ENCODE results near the gene LAMA4.

Gene LAMA4

GRCh38 chr6:112188906-112189305 is 65.5 kb downstream of the LAMA4 start:
- TF ChIP-seq CTCF (IDR thresholded peaks at IDR 0.05): no peak

- no peak for TF ChIP-seq CTCF (IDR thresholded peaks at IDR 0.05)
Measured at GRCh38 chr6:112187736-112188135, 66.6 kb downstream of the LAMA4 start.

GRCh38 chr6:112184951-112185350 is 69.4 kb downstream of the LAMA4 start:
- TF ChIP-seq CTCF (IDR thresholded peaks at IDR 0.05): no peak

- no peak for TF ChIP-seq CTCF (IDR thresholded peaks at IDR 0.05)
Measured at GRCh38 chr6:112183271-112183671, 71.1 kb downstream of the LAMA4 start.

- TF ChIP-seq CTCF (IDR thresholded peaks at IDR 0.05): no peak
Measured at GRCh38 chr6:112181130-112181529, 73.2 kb downstream of the LAMA4 start.

- peak; percentile 74 for TF ChIP-seq CTCF (IDR thresholded peaks at IDR 0.05)
Measured at GRCh38 chr6:112180095-112180820, 74.1 kb downstream of the LAMA4 start.

- TF ChIP-seq CTCF (IDR thresholded peaks at IDR 0.05): no peak
Measured at GRCh38 chr6:112179631-112180030, 74.7 kb downstream of the LAMA4 start.

- no peak for TF ChIP-seq CTCF (IDR thresholded peaks at IDR 0.05)
Measured at GRCh38 chr6:112178846-112179245, 75.5 kb downstream of the LAMA4 start.

Data from LNCAP (cell line).